ENCODE data around the gene EIF4E3. TPM values are rescaled to one million over a fixed set of nuclear protein-coding genes. Genes with fewer than 3 reads are reported as not detected.
A peak's percentile ranks its signal among the peaks of the same experiment; 100 is the strongest.

EIF4E3 gene
- 37.1 TPM for total RNA-seq
- polyA plus RNA-seq (ENCODE audit: insufficient read depth, low read depth, low replicate concordance), result 10.5 TPM
- long read RNA-seq, donor 1, full-length matches to known transcripts, result 3 of 3 reads
- long read RNA-seq, donor 1, partial matches to known transcripts, result 0 of 3 reads
- long read RNA-seq, donor 1, other reads (novel, unspliced or antisense), result 0 of 3 reads
- long read RNA-seq, donor 2, full-length matches to known transcripts, result 2 of 2 reads
- long read RNA-seq, donor 2, partial matches to known transcripts, result 0 of 2 reads
- long read RNA-seq, donor 2, other reads (novel, unspliced or antisense), result 0 of 2 reads
- long read RNA-seq, donor 3, full-length matches to known transcripts, result 1 of 1 reads
- long read RNA-seq, donor 3, partial matches to known transcripts, result 0 of 1 reads
- long read RNA-seq, donor 3, other reads (novel, unspliced or antisense), result 0 of 1 reads
- long read RNA-seq, donor 4, full-length matches to known transcripts, result 1 of 1 reads
- long read RNA-seq, donor 4, partial matches to known transcripts, result 0 of 1 reads
- long read RNA-seq, donor 4, other reads (novel, unspliced or antisense), result 0 of 1 reads
- long read RNA-seq, donor 5, result 0 reads
- long read RNA-seq, donor 6, result 0 reads
- long read RNA-seq, donor 7, full-length matches to known transcripts, result 38 of 55 reads
- long read RNA-seq, donor 7, partial matches to known transcripts, result 2 of 55 reads
- long read RNA-seq, donor 7, other reads (novel, unspliced or antisense), result 15 of 55 reads
- long read RNA-seq, donor 8, full-length matches to known transcripts, result 5 of 5 reads
- long read RNA-seq, donor 8, partial matches to known transcripts, result 0 of 5 reads
- long read RNA-seq, donor 8, other reads (novel, unspliced or antisense), result 0 of 5 reads
- long read RNA-seq, donor 9, result 0 reads
- long read RNA-seq, donor 10, result 0 reads

DNA sequence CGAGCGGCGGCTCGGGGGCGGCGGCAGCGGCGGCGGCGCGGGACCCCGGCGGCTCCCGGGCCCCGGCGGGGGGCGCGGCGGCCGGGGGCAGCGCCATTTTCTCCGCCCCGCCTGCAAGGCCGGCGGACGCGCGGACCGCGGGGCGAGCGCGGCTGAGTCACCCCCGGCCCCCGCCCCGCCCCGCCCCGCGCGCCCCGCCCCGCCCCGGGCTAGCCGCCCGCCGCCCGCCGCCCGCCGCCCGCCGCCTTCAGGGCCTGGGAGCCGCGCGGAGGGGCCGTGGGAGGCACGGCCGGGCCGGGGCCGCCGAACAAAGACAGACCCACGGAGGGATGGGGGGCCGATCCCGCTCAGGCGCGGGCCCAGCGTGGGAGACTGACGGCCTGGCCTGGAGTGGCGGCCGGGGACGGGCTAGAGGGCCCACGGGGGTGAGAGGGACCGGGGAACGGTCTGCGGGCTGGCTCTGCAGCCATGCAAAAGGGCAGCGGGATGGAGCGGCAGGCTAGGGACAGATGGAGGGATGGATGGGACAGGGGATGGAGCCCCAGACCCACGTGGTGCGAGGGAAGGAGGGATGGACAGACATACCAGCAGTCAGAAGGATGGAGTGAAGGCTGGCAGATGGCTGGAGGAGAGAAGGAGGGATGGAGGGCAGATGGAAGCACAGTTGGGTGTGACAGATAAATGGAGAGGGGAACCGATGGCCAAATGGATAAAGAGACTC is at the start of gene EIF4E3:
Gene EIF4E3 (minus strand): TSS at position 132 of the 721 bp plus-strand sequence. CDS start 35 bp downstream, at position 97.
- intact Hi-C loops (cut with DNase I), result no loop called here
- DNase-seq, result peak; percentile 33 to 85 (median 65)
- Histone ChIP-seq H3K27ac (ENCODE audit: low read depth in 2 of 2, low read length in 2 of 2) (peak within 1 kb of the TSS; percentile 42 to 55), H3K4me1 (ENCODE audit: control insufficient read depth in 2 of 3, insufficient read depth in 2 of 3, low read depth in 1 of 3, low read length in 3 of 3) (peaks cover 0 to 13% (median 2%) of the 10 kb centered on the region in 3 donors), H3K9me3 (ENCODE audit: control insufficient read depth in 2 of 3, insufficient read depth in 1 of 3, low read length in 3 of 3) (no peaks in the 10 kb centered on the region), H3K36me3 (ENCODE audit: control insufficient read depth in 2 of 3, insufficient read depth in 3 of 3, low read length in 3 of 3) (no peaks in the 10 kb centered on the region), H3K27me3 (ENCODE audit: control insufficient read depth, insufficient read depth, low read length) (no peaks in the 10 kb centered on the region), H3K9ac (ENCODE audit: low read length in 3 of 3) (peak within 1 kb of the TSS; percentile 44 to 71 (median 56)), H3K4me3 (ENCODE audit: low read length in 3 of 3) (peak within 1 kb of the TSS; percentile 66 to 85 (median 70))
- TF ChIP-seq, protein P1, sequence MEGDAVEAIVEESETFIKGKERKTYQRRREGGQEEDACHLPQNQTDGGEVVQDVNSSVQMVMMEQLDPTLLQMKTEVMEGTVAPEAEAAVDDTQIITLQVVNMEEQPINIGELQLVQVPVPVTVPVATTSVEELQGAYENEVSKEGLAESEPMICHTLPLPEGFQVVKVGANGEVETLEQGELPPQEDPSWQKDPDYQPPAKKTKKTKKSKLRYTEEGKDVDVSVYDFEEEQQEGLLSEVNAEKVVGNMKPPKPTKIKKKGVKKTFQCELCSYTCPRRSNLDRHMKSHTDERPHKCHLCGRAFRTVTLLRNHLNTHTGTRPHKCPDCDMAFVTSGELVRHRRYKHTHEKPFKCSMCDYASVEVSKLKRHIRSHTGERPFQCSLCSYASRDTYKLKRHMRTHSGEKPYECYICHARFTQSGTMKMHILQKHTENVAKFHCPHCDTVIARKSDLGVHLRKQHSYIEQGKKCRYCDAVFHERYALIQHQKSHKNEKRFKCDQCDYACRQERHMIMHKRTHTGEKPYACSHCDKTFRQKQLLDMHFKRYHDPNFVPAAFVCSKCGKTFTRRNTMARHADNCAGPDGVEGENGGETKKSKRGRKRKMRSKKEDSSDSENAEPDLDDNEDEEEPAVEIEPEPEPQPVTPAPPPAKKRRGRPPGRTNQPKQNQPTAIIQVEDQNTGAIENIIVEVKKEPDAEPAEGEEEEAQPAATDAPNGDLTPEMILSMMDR (IDR thresholded peaks at IDR 0.05; ENCODE audit: borderline replicate concordance, extremely low read depth, insufficient read depth), result no peak
- FAIRE-seq, result no peak

DNA sequence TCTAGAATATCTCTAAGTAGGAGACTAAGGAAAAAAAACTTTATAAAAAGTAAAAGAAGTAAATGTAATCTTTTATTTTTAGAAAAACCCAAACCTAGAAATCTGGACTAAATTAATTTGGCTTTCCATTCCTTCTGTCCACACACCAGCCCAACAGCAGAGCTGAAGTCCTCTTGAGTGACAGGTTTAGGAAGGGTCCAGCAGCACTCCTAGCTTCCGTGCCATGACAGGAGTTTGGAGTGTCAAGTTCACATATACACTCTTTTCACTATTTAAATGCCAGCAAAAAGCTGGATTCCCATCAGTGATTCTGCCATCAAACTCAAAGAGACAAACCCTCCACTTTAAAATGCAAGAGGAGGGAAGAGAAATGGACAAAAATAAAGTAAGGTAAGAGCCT is 46.7 kb upstream of the EIF4E3 start:
- TF ChIP-seq, protein P1 (IDR thresholded peaks at IDR 0.05; ENCODE audit: borderline replicate concordance, extremely low read depth, insufficient read depth), result no peak

DNA sequence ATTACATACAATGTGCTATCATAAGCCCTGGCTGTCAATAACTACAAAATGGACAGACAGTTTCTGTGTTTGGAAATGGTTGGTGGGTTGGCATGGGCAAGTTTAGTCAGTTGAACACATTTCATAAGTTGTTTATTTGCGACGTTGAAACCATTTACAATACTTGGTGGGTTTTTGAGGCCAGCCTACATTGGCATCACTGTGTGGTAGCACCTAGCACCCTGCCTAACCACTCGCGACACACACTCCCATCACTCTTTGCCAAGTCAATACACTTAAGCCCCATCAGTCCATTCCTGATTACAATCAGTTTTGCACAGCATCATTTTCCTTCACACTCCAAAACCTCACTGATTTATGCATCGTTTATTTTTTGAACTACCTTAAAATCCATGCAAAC is 45.9 kb upstream of the EIF4E3 start:
- Histone ChIP-seq H3K9ac (ENCODE audit: low read length in 3 of 3) (no peak overlapping the region), H3K36me3 (ENCODE audit: control insufficient read depth in 2 of 3, insufficient read depth in 3 of 3, low read length in 3 of 3) (no peaks in the 10 kb centered on the region), H3K9me3 (ENCODE audit: control insufficient read depth in 2 of 3, insufficient read depth in 1 of 3, low read length in 3 of 3) (no peaks in the 10 kb centered on the region), H3K27me3 (ENCODE audit: control insufficient read depth, insufficient read depth, low read length) (peaks cover 2% of the 10 kb centered on the region), H3K27ac (ENCODE audit: low read depth in 2 of 2, low read length in 2 of 2) (no peak overlapping the region), H3K4me3 (ENCODE audit: low read length in 3 of 3) (no peak overlapping the region), H3K4me1 (ENCODE audit: control insufficient read depth in 2 of 3, insufficient read depth in 2 of 3, low read depth in 1 of 3, low read length in 3 of 3) (no peaks in the 10 kb centered on the region)
- intact Hi-C loops (cut with DNase I), result no loop called here
- DNase-seq, result no peak
- TF ChIP-seq, protein P1 (IDR thresholded peaks at IDR 0.05; ENCODE audit: borderline replicate concordance, extremely low read depth, insufficient read depth), result no peak
- no peak for FAIRE-seq

More for the DNA sequence above, 46.7 kb upstream of the EIF4E3 start:
- Histone ChIP-seq H3K27ac (ENCODE audit: low read depth in 2 of 2, low read length in 2 of 2) (no peak overlapping the region), H3K4me3 (ENCODE audit: low read length in 3 of 3) (no peak overlapping the region), H3K36me3 (ENCODE audit: control insufficient read depth in 2 of 3, insufficient read depth in 3 of 3, low read length in 3 of 3) (no peaks in the 10 kb centered on the region), H3K4me1 (ENCODE audit: control insufficient read depth in 2 of 3, insufficient read depth in 2 of 3, low read depth in 1 of 3, low read length in 3 of 3) (no peaks in the 10 kb centered on the region), H3K27me3 (ENCODE audit: control insufficient read depth, insufficient read depth, low read length) (peaks cover 2% of the 10 kb centered on the region), H3K9ac (ENCODE audit: low read length in 3 of 3) (no peak overlapping the region), H3K9me3 (ENCODE audit: control insufficient read depth in 2 of 3, insufficient read depth in 1 of 3, low read length in 3 of 3) (no peaks in the 10 kb centered on the region)
- FAIRE-seq (no peak), DNase-seq (no peak)
- intact Hi-C loops (cut with DNase I), result no loop called here

Data from kidney (tissue), 22 donors.